Endothelial cell of hepatic sinusoid (primary cell): ENCODE data around the gene EZH2.

Experiments
- in situ Hi-C: cut with HindIII; loops from 2 replicates; pipeline ENCODE4 v1.10.0; 2017; ENCODE audit warnings: low sequenced_read_pairs

Gene EZH2

GRCh38 chr7:148903504-148903903 lies 19.4 kb upstream of the EZH2 start:
- in situ Hi-C loops: no loop called here

- in situ Hi-C loops: no loop called here
Measured at GRCh38 chr7:148901178-148901577, 17.1 kb upstream of the EZH2 start.

GRCh38 chr7:148898845-148899484 lies 14.9 kb upstream of the EZH2 start:
- in situ Hi-C loops: no loop called here

GRCh38 chr7:148894591-148894990 lies 10.5 kb upstream of the EZH2 start:
- in situ Hi-C loops: no loop called here

- in situ Hi-C loops: no loop called here
Measured at GRCh38 chr7:148893071-148893470, 9.0 kb upstream of the EZH2 start.

- in situ Hi-C loops: no loop called here
Measured at GRCh38 chr7:148888300-148888699, 4.2 kb upstream of the EZH2 start.

- in situ Hi-C loops: no loop called here
Measured at GRCh38 chr7:148886844-148887243, 2.8 kb upstream of the EZH2 start.

GRCh38 chr7:148884299-148885022 lies 370 bp upstream of the EZH2 start:
- in situ Hi-C loops: no loop called here

- in situ Hi-C loops: no loop called here
Measured at GRCh38 chr7:148883266-148884048, 634 bp downstream of the EZH2 start.

GRCh38 chr7:148882841-148883265 lies 1.2 kb downstream of the EZH2 start:
- in situ Hi-C loops: no loop called here

- in situ Hi-C loops: no loop called here
Measured at GRCh38 chr7:148882192-148882591, 1.9 kb downstream of the EZH2 start.

- in situ Hi-C loops: no loop called here
Measured at GRCh38 chr7:148878317-148878716, 5.8 kb downstream of the EZH2 start.

GRCh38 chr7:148877517-148877916 lies 6.6 kb downstream of the EZH2 start:
- in situ Hi-C loops: no loop called here

GRCh38 chr7:148872188-148872587 lies 11.9 kb downstream of the EZH2 start:
- in situ Hi-C loops: no loop called here

GRCh38 chr7:148871551-148871950 lies 12.5 kb downstream of the EZH2 start:
- in situ Hi-C loops: no loop called here

GRCh38 chr7:148871030-148871429 lies 13.1 kb downstream of the EZH2 start:
- in situ Hi-C loops: no loop called here

- in situ Hi-C loops: no loop called here
Measured at GRCh38 chr7:148868378-148868674, 15.8 kb downstream of the EZH2 start.

GRCh38 chr7:148867596-148868377 lies 16.3 kb downstream of the EZH2 start:
- in situ Hi-C loops: no loop called here

- in situ Hi-C loops: no loop called here
Measured at GRCh38 chr7:148866362-148866761, 17.7 kb downstream of the EZH2 start.

- in situ Hi-C loops: no loop called here
Measured at GRCh38 chr7:148865283-148865682, 18.8 kb downstream of the EZH2 start.

GRCh38 chr7:148863324-148863723 lies 20.8 kb downstream of the EZH2 start:
- in situ Hi-C loops: no loop called here
